Measurements from ENCODE around the gene KIF3A.

The KIF3A gene

DNA sequence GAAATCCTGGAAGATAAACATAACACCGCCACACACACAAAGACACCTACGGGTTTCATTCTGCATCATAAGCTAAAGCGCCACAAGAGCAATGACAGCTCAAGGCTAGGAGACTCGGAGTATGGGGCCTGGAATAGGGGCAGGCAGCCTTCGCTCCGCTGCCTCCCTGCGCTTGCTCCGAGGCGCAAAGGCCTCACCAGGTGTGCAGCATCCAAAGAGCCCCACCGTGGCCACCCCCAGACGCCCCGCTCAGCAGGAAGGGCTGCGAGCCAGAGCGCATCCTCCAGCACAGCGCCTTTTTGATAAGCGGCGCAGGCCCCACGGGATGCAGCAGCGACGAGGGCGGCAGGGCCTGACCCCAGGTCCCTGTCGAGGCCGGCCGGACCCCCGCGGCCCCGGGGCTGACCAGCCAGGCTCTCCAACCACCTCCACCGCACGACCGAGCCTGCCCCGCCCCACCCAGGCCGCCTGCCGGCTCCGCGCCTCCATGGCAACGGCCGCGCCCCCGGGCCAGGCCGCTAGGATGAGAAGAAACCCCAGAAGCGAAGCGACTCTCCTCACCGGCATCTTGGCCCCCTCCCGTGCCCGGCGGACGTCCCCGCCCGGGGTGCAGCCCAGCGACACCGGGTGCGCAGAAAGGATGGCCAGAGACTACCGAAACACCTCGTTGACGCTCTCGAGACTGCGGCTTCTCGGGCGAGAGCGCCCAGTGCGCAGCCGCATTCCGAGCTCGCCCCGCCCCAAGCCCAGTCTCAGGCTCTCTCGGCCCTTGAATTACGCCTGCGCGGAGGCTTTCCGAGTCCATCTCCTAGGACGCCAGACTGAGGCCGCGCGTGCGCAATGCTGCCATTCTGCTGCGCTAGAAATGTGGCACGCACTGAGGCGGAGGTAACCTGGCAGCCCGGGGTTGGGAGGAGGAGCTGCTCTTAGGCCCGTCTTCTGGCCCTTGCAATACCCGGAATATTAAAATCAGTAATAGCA is at the start of gene KIF3A:
Gene KIF3A (minus strand): TSS at position 694 of the 981 bp plus-strand sequence. CDS start 127 bp downstream, at position 567.
- peak; percentile 96 to 99 (median 99) for DNase-seq (ENCODE audit: low read depth in 3 of 3)

DNA sequence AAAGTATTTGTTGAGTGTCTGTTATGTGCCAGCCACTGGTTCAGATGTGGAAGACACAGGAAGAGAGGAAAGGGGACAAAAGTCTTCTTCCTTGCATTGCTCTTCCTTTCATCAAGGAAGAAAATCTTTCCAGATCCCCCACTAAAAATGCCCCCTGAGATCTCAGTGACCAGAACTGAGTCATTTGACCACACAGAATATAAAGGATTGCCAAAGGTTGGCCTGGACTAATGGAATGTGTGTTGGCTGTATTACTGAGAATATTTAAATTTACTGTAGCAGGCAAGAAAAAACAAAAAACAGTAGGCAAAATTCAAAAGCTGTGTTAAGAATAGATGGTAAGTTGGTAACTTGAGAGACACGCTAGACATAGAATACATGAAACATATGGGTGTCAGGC is 49.7 kb upstream of the KIF3A start:
- DNase-seq (ENCODE audit: low read depth in 3 of 3): no peak

GRCh38 chr5:132785864-132786263 is 48.5 kb upstream of the KIF3A start:
- DNase-seq (ENCODE audit: low read depth in 3 of 3): no peak

DNA sequence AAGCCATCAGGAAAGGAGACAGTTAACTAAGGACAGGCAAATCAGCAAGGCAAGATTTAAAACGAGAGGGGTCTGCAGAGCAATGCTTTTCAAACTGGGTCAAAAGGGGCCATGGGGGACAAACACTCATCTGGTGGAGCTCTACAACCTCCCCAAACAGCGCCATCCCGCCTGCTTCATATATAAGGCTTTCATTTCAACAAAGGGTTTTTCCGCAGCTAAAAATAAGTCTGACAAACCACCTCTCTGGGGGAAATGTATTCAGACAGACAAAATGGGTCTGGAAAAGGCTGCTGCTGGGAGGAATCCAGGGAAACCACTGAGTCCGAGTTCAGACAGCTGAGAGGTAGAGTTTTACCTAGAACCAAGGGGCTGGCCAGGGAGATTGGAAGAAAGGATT is 48.0 kb upstream of the KIF3A start:
- no peak for DNase-seq (ENCODE audit: low read depth in 3 of 3)

DNA sequence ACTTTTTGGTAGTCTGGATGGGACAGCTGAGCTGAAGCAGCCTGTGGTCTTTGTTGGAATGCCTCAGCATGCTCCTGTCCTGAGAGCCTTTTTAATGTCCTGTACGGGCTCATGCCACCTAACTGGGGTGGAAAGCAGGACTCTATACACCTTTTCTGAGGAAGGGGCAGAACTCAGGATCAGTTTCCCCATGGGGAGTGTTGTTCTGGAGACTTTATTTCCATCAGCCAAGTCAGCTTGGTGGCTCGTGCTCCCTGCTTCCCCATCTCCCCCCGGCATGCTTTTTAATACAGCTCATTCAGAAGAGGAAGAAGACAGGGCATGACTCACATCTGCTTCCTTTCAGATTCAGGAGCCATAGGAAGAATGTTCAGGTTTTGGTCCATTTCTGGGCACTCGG is 44.8 kb upstream of the KIF3A start:
- DNase-seq (ENCODE audit: low read depth in 3 of 3): no peak

- DNase-seq (ENCODE audit: low read depth in 3 of 3): no peak
These were observed 43.7 kb upstream of the KIF3A start for GRCh38 chr5:132781029-132781428.

- DNase-seq (ENCODE audit: low read depth in 3 of 3): no peak
These were observed 43.2 kb upstream of the KIF3A start for GRCh38 chr5:132780577-132780976.

DNA sequence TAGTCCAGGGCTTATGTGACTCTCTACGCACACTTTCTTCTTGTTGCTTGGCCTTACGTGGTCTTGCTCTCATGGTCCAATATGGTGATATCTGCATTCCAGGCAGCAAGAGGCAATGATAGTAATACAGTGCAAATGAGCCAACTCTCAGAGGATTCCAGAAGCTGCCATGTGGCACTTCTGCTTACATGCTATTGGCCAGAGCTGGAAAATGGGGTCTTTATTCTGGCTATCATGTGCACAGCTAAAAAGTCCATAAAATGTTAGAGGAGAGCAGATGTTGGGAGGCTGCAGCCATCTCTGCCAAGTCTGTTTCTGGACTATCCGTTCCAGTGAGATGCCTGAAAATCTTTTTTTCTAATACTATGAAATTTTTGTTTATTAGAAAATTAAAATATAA is 42.6 kb upstream of the KIF3A start:
- no peak for DNase-seq (ENCODE audit: low read depth in 3 of 3)

GRCh38 chr5:132778856-132779255 is 41.5 kb upstream of the KIF3A start:
- DNase-seq (ENCODE audit: low read depth in 3 of 3): no peak

DNA sequence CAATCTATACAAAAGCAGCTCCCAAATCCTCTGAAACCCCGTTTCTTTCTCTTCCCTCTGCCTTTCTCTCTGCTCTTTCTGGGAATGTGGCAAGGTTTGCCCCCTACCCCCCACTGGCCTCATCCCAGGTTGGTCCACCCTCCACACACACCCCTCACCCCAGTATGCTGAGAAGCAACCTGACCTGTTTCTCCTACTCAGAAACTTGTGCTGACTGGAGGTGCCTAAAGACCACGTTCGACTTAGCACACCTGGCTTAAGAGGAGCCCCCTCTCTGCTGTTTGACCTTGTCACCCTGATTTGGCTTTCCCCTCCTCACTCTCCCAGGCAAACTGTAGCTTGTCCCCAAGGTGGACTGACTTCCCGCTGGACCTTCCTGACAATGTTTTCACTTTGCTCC is 40.8 kb upstream of the KIF3A start:
- DNase-seq (ENCODE audit: low read depth in 3 of 3): no peak

DNA sequence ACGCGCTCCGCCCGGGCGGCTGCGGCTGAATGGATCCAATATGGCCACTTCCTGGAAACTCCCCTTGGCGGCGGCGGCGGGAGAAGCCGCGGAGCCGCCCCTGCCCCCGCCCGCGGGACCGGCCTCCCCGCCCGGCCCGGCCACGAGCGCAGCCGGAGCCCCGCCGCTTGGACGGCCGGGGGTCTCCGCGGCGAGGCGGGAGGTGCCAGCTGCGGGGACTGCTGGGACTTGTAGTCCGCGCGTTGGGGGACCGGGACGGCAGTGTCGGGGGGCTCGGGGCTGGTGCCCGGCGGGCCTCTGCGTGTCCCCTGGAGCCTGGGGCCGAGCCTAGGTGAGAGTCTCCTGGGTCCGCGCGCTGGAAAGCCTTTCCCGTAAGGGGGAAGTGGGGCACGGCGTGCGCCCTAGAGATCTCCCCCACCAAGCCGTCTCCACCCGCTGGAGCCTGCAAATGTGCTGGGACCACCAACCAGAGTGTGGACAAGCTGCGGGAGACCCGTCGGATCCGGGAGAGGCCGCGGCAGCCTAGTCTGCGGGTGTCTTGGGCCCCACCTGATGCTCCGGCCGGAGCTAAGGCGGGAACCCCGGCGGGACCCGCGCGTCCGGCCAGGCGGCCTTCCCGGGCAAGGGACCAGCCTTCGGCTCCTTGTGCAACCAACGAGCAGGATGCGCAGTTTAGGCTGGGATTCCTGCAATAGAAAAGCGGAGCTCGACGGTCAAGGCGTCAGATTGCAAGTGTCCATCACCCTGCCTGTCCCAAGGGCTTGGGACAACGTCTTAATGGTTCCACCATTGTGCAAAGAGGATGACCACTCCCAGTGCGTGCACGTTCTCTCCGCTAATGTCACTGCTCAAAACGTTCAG is 40.1 kb upstream of the KIF3A start, which contains the start of gene SEPTIN8:
Gene SEPTIN8 (minus strand): TSS at position 31 of the 861 bp plus-strand sequence. CDS start 102 bp downstream, outside the sequence.
- DNase-seq (ENCODE audit: low read depth in 3 of 3): peak in 1 of 3 experiments; percentile 37

DNA sequence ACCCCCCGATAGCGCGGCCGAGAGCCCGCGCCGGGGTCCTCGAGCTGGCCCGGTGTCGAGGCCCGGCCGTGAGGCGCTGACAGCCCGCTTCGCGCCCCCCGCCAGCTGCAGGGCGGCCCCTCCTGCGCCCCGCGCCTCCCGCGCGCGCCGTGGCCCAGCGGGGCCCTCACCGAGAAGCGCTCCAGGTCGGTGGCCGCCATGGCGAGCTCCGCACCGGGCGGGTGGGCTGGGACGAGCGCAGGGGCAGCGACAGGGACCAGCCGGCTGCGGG is 39.5 kb upstream of the KIF3A start:
- DNase-seq (ENCODE audit: low read depth in 3 of 3): peak in 1 of 3 experiments; percentile 5

GRCh38 chr5:132776131-132776937 is 39.0 kb upstream of the KIF3A start:
- DNase-seq (ENCODE audit: low read depth in 3 of 3): no peak

GRCh38 chr5:132775476-132775961 is 38.2 kb upstream of the KIF3A start:
- no peak for DNase-seq (ENCODE audit: low read depth in 3 of 3)

- DNase-seq (ENCODE audit: low read depth in 3 of 3): no peak
These were observed 37.5 kb upstream of the KIF3A start for GRCh38 chr5:132774896-132775295.

GRCh38 chr5:132774406-132774805 is 37.1 kb upstream of the KIF3A start:
- no peak for DNase-seq (ENCODE audit: low read depth in 3 of 3)

DNA sequence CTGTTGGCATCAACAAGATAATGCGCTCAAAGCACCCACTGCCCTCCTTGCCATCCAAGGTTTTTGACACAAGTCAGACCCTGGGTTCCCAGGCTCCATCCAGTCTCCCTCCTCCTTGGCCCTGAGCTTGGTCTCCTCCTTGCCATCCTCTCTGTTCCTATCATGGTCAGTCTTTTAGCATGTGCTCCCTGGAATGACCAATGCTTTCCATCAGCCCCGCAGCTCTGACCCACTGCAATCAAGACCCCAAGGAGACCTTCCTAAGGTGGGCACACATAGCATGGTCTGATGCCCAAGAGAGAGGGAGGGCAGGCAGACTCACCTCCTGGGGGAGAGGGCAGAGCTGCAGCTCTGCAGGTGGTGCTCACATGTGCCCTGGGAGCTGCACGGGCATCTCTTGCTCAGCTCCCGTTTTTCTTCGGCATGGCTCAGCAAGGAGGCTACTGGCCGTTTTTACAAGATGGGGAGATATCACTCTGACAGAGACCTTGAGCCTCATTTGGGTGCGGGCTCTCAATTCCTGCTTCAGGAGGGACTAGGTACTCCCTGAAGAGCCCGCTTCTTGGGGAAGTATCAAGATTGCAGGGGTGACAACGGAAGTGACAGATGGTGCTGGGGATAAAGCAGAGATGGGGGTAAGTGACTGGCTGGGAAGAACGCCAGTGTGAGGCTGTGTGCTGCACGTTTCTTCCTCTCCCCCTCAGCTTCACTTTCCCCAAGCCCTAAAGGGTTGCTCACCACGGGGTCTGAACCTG is 36.4 kb upstream of the KIF3A start:
- DNase-seq (ENCODE audit: low read depth in 3 of 3): no peak

- no peak for DNase-seq (ENCODE audit: low read depth in 3 of 3)
These were observed 35.8 kb upstream of the KIF3A start for GRCh38 chr5:132773114-132773513.

GRCh38 chr5:132772291-132773070 is 35.1 kb upstream of the KIF3A start:
- DNase-seq (ENCODE audit: low read depth in 3 of 3): no peak

- no peak for DNase-seq (ENCODE audit: low read depth in 3 of 3)
These were observed 34.2 kb upstream of the KIF3A start for GRCh38 chr5:132771503-132771998.

Data from stimulated activated CD4-positive, alpha-beta T cell treated with anti-CD3 and anti-CD28 coated beads, TNF-alpha, amount 100 ng/mL, for 4 hours (primary cell).